Measurements from ENCODE around the gene ZNF483. TPM values are rescaled to one million over a fixed set of nuclear protein-coding genes. Genes with fewer than 3 reads are reported as not detected.
"Not testable (repeated sequence)": the region's sequence is repeated elsewhere in the genome, so short reads cannot be mapped to it uniquely, and the experiment has no call there.

ZNF483 gene
- total and polyA plus RNA-seq, 9 donors: 0.47 to 3.1 (median 0.85) TPM

GRCh38 chr9:111605041-111605559, 80.1 kb downstream of the ZNF483 start:
- Histone ChIP-seq H3K36me3 (ENCODE audit: control insufficient read depth, insufficient read depth, low read length) (no peaks in the 10 kb centered on the region), H3K9me3 (replicated peaks; ENCODE audit: control insufficient read depth, low read depth, low read length) (no peaks in the 10 kb centered on the region), H3K27me3 (ENCODE audit: control insufficient read depth, insufficient read depth, low read length) (peaks cover 4% of the 10 kb centered on the region), H3K27ac (ENCODE audit: low read length) (no peak overlapping the region), H3K4me3 (ENCODE audit: low read length) (no peak overlapping the region), H3K4me1 (ENCODE audit: control insufficient read depth, insufficient read depth, low read length) (peaks cover 1% of the 10 kb centered on the region)
- DNase-seq: no peak
- WGBS (ENCODE audit: insufficient coverage): 86% methylated on average over 3 of the region's 9 CpGs

DNA sequence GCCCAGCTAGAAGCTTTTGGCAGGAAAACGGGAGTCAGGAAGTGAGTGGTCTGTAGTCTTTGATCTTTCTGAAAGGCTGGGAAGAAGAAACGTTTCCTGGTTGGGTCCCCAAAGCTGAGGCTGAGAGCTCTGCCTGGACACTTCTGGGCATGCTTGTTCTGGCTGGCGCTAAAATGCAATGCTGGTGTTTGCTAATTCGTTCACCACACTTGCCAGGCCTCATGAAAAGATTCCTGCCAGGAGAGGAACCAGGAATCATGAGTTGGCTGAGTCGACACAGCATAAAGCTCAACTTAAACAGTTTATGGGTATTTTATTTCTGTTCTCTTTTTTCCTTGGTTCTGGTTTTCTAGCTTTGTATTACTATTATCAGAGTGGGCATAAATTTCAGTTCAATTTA, 85.2 kb downstream of the ZNF483 start:
- H3K9me3 ChIP-seq (replicated peaks; ENCODE audit: control insufficient read depth, low read depth, low read length): no peaks in the 10 kb centered on the region
- H3K4me1 ChIP-seq (ENCODE audit: control insufficient read depth, insufficient read depth, low read length): no peaks in the 10 kb centered on the region
- no peak overlapping the region for H3K27ac ChIP-seq (ENCODE audit: low read length)
- no peaks in the 10 kb centered on the region for H3K36me3 ChIP-seq (ENCODE audit: control insufficient read depth, insufficient read depth, low read length)
- H3K27me3 ChIP-seq (ENCODE audit: control insufficient read depth, insufficient read depth, low read length): peaks cover 4% of the 10 kb centered on the region
- 41% methylated on average over 3 of the region's 5 CpGs for WGBS (ENCODE audit: insufficient coverage)
- DNase-seq: no peak
- H3K4me3 ChIP-seq (ENCODE audit: low read length): no peak overlapping the region

- H3K27ac ChIP-seq (ENCODE audit: low read length): no peak overlapping the region
- no peak for DNase-seq
- peaks cover 1% of the 10 kb centered on the region for H3K4me1 ChIP-seq (ENCODE audit: control insufficient read depth, insufficient read depth, low read length)
- peaks cover 4% of the 10 kb centered on the region for H3K27me3 ChIP-seq (ENCODE audit: control insufficient read depth, insufficient read depth, low read length)
- WGBS (ENCODE audit: insufficient coverage): 74% methylated on average over 7 of the region's 7 CpGs
- no peaks in the 10 kb centered on the region for H3K36me3 ChIP-seq (ENCODE audit: control insufficient read depth, insufficient read depth, low read length)
- no peak overlapping the region for H3K4me3 ChIP-seq (ENCODE audit: low read length)
- no peaks in the 10 kb centered on the region for H3K9me3 ChIP-seq (replicated peaks; ENCODE audit: control insufficient read depth, low read depth, low read length)
These were observed 85.9 kb downstream of the ZNF483 start for GRCh38 chr9:111610845-111611244.

DNA sequence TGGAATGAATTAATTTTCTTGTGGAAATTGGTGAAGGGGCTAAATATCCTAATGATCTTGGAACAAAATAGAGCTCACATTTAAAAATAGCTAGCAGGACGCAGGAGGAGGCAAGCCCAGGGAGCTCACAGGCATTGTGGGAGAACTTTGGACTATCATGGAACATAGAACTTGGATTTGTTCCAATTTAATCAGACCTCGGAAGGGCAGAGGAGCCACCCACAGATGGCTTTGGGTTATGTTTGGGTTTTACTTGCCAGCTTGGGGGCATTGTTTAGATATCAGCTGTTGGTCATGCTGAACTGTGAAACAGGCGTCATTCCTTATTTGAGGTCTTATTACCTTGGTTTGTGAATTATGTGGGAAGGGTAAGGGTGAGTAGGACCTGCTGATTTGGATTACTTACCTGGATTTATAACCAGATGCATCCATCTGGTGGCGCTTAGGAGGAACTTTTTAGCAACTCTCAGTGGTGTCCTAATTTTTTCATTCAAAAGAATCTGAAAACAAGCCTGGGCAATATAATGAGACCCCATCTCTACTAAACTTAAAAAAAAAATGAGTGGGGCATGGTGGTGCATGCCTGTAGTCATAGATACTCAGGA, 88.6 kb downstream of the ZNF483 start:
- no peaks in the 10 kb centered on the region for H3K36me3 ChIP-seq (ENCODE audit: control insufficient read depth, insufficient read depth, low read length)
- H3K4me1 ChIP-seq (ENCODE audit: control insufficient read depth, insufficient read depth, low read length): peaks cover 2% of the 10 kb centered on the region
- H3K9me3 ChIP-seq (replicated peaks; ENCODE audit: control insufficient read depth, low read depth, low read length): no peaks in the 10 kb centered on the region
- 61% methylated on average over 2 of the region's 4 CpGs for whole genome bisulfite sequencing (ENCODE audit: insufficient coverage)
- no peak overlapping the region for H3K4me3 ChIP-seq (ENCODE audit: low read length)
- no peak overlapping the region for H3K27ac ChIP-seq (ENCODE audit: low read length)
- DNase-seq: no peak
- peaks cover 4% of the 10 kb centered on the region for H3K27me3 ChIP-seq (ENCODE audit: control insufficient read depth, insufficient read depth, low read length)

DNA sequence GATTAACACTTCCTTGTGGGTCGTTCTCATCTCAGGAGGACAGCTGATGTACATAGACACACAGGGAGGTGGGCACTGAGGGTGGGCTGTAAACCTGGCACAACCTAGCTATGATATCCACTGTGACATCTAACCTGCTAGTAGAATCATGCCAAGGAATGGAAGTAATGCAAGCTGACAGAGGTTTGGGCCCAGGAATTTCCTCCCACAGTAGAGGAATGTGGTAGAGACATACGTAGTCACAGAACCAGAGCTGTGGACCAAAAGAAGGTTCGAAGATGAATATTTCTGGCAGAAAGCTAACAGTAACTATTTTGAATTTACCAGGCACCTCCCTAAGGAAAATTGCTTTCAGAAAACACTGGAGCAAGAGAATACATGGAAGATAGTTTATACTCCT, 90.9 kb downstream of the ZNF483 start:
- WGBS (ENCODE audit: insufficient coverage): no CpG with 5 or more reads among the region's 3 CpGs
- Histone ChIP-seq H3K27me3 (ENCODE audit: control insufficient read depth, insufficient read depth, low read length) (no peaks in the 10 kb centered on the region), H3K36me3 (ENCODE audit: control insufficient read depth, insufficient read depth, low read length) (no peaks in the 10 kb centered on the region), H3K4me1 (ENCODE audit: control insufficient read depth, insufficient read depth, low read length) (peaks cover 2% of the 10 kb centered on the region), H3K27ac (ENCODE audit: low read length) (no peak overlapping the region), H3K4me3 (ENCODE audit: low read length) (no peak overlapping the region), H3K9me3 (replicated peaks; ENCODE audit: control insufficient read depth, low read depth, low read length) (no peaks in the 10 kb centered on the region)
- DNase-seq: no peak

- not testable (repeated sequence) for H3K36me3 ChIP-seq (ENCODE audit: control insufficient read depth, insufficient read depth, low read length); H3K27ac ChIP-seq (ENCODE audit: low read length); H3K4me1 ChIP-seq (ENCODE audit: control insufficient read depth, insufficient read depth, low read length); H3K4me3 ChIP-seq (ENCODE audit: low read length); DNase-seq; H3K27me3 ChIP-seq (ENCODE audit: control insufficient read depth, insufficient read depth, low read length); H3K9me3 ChIP-seq (replicated peaks; ENCODE audit: control insufficient read depth, low read depth, low read length)
- WGBS (ENCODE audit: insufficient coverage): 91% methylated on average over 12 of the region's 29 CpGs
These were observed 92.4 kb downstream of the ZNF483 start for GRCh38 chr9:111617349-111617748.

- no peaks in the 10 kb centered on the region for H3K4me1 ChIP-seq (ENCODE audit: control insufficient read depth, insufficient read depth, low read length)
- no CpG with 5 or more reads among the region's 2 CpGs for WGBS (ENCODE audit: insufficient coverage)
- H3K9me3 ChIP-seq (replicated peaks; ENCODE audit: control insufficient read depth, low read depth, low read length): no peaks in the 10 kb centered on the region
- peaks cover 2% of the 10 kb centered on the region for H3K27me3 ChIP-seq (ENCODE audit: control insufficient read depth, insufficient read depth, low read length)
- no peak overlapping the region for H3K27ac ChIP-seq (ENCODE audit: low read length)
- no peak overlapping the region for H3K4me3 ChIP-seq (ENCODE audit: low read length)
- no peaks in the 10 kb centered on the region for H3K36me3 ChIP-seq (ENCODE audit: control insufficient read depth, insufficient read depth, low read length)
- DNase-seq: no peak
These were observed 97.0 kb downstream of the ZNF483 start for GRCh38 chr9:111621895-111622480.

GRCh38 chr9:111622626-111623025, 97.6 kb downstream of the ZNF483 start:
- Histone ChIP-seq H3K4me3 (ENCODE audit: low read length) (no peak overlapping the region), H3K4me1 (ENCODE audit: control insufficient read depth, insufficient read depth, low read length) (no peaks in the 10 kb centered on the region), H3K27me3 (ENCODE audit: control insufficient read depth, insufficient read depth, low read length) (peaks cover 2% of the 10 kb centered on the region), H3K36me3 (ENCODE audit: control insufficient read depth, insufficient read depth, low read length) (no peaks in the 10 kb centered on the region), H3K27ac (ENCODE audit: low read length) (no peak overlapping the region), H3K9me3 (replicated peaks; ENCODE audit: control insufficient read depth, low read depth, low read length) (no peaks in the 10 kb centered on the region)
- 29% methylated on average over 1 of the region's 3 CpGs for WGBS (ENCODE audit: insufficient coverage)
- no peak for DNase-seq

Other genes starting within 250 kb of the ZNF483 start
- not detected for gene OR2K2, start 195.0 kb upstream of the ZNF483 start, total RNA-seq
- gene OR2K2, start 195.0 kb upstream of the ZNF483 start, polyA plus RNA-seq (ENCODE audit: insufficient read depth in 1 of 8, insufficient read length in 8 of 8, low replicate concordance in 1 of 8): not detected
- gene ECPAS, start 40.8 kb upstream of the ZNF483 start, total RNA-seq: 89.0 TPM
- gene ECPAS, start 40.8 kb upstream of the ZNF483 start, polyA plus RNA-seq (ENCODE audit: insufficient read depth in 1 of 8, insufficient read length in 8 of 8, low replicate concordance in 1 of 8): 100 to 1,000 TPM in 6 of 8 donors, 10 to 100 TPM in 2; 89.7 to 138 (median 118) TPM
- gene PTGR1, start 74.5 kb downstream of the ZNF483 start, total RNA-seq: 39.4 TPM
- gene PTGR1, start 74.5 kb downstream of the ZNF483 start, polyA plus RNA-seq (ENCODE audit: insufficient read depth in 1 of 8, insufficient read length in 8 of 8, low replicate concordance in 1 of 8): 10 to 100 TPM; 25.3 to 57.7 (median 46.3) TPM
- 6.9 TPM for gene DNAJC25, start 106.2 kb downstream of the ZNF483 start, total RNA-seq
- gene DNAJC25, start 106.2 kb downstream of the ZNF483 start, polyA plus RNA-seq (ENCODE audit: insufficient read depth in 1 of 8, insufficient read length in 8 of 8, low replicate concordance in 1 of 8): 10 to 100 TPM in 1 of 8 donors, 1 to 10 TPM in 7; 7.3 to 10.1 (median 8.4) TPM
- gene GNG10, start 136.4 kb downstream of the ZNF483 start, total RNA-seq: 27.4 TPM
- 10 to 100 TPM; 43.5 to 60.6 (median 50.9) TPM for gene GNG10, start 136.4 kb downstream of the ZNF483 start, polyA plus RNA-seq (ENCODE audit: insufficient read depth in 1 of 8, insufficient read length in 8 of 8, low replicate concordance in 1 of 8)

Data from muscle of leg (tissue), 11 donors.